T-helper 9 cell (primary cell): ENCODE data around the gene AHRR.

ENCODE experiments used
- DNase-seq: peaks from one replicate; pipeline ENCODE4 v3.0.0-alpha.2; 2020

Gene AHRR

DNA sequence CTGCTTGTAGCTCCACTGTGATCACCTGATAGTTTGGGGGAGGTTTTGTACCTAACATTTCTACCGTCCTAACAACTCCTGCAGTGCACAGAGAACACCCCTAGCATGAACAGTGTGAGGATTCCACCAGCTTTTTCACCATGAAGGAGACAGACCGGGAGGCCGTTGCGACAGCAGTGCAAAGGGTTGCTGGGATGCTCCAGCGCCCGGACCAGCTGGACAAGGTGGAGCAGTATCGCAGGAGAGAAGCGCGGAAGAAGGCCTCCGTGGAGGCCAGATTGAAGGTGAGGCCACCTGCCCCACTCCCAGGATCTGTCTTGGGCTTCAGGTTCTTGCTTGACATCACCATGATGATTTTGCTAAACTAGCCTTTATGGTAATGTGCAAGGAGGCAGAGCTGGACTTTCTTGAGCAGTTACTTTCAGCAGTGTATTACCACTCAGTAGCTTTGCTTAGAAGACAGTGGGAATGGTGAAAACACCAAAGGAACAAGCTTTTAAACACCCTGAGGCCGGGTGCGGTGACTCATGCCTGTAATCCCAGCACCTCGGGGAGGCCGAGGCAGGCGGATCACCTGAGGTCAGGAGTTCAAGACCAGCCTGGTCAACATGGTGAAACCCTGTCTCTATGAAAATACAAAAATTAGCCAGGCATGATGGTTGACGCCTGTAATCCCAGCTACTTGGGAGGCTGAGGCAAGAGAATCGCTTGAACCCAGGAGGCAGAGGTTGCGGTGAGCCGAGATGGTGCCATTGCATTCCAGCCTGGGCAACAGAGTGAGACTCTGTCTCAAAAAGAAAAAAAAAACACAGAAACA lies 124.8 kb downstream of the AHRR start:
- no peak for DNase-seq

DNA sequence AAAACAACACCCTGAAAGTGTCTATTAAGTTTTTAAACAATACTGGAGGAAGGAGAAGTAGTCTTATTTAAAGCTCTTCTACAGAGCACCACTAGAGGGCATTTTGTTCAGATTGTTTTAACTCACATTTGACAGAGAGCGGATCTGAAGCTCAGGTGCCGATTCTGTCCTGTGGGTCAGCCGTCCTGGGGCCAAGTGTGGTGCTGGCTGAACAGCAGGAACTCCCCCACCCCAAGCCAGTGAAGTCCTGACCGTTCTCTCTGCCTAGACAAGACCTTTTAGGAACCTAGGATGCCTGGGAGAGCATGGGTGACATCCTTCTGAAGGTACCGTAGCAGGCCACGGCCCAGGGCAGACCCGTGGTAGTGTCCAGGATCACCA lies 125.4 kb downstream of the AHRR start:
- no peak for DNase-seq

DNA sequence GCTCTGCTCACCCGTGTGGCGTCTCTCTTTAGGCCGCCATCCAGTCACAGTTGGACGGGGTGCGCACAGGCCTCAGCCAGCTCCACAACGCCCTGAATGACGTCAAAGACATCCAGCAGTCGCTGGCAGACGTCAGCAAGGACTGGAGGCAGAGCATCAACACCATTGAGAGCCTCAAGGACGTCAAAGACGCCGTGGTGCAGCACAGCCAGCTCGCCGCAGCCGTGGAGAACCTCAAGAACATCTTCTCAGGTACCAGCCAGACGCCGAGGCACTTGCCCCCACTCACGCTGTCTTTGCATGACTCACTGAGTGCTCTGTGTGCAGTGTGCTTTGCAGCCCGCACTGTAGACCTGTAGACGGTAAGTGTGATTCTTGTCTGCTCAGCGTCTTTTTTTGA lies 126.0 kb downstream of the AHRR start:
- DNase-seq, result no peak

DNA sequence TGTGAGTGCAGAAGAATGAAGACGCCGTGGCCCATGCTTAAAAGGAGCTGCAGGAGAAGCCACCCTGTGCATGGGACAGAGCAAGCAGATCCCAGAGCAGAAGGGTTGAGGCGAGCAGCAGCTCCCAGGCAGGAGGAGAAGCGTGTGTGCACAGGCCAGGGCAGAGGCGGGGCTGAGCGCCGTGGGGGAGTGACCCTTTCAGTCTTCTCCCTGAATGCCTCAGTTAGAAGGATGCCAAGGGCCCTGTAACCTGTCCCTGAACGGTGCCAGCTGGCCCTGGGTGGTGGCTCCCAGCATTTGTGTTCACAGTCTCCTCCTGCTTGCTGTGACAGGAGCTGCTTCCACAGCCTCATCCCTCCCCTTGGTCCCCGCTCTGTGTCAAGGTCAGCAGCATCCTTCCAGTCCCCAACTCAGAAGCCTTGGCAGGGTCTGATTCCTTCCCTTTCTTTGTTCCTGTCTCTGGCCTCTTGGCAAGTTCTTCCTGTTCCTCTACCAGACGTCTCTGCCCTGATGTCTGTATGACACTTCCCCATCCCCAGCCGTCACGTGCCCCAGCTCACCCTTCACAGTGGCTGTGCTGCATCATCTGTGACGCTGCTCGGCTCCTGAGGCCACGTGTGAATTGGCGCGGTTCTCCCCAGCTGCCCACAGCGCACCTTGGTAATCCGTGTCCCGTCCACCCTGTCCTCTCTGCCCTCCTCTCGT lies 126.7 kb downstream of the AHRR start:
- no peak for DNase-seq

DNA sequence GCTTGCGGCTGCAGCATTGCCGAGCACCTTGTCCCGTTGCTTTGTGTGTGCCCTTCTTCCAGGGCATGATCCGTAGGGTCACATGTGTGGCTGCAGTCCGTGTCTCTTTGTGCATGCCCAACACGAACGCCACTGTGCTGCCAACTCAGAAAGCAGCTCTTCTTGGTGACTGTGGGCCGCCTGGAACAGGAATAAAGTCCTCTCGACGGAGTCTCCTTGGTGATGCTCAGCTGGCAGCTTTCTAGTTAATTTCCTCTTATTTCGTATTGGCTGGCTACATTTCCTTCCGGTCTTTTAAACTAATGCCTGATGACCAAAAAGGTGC lies 127.2 kb downstream of the AHRR start:
- no peak for DNase-seq

DNA sequence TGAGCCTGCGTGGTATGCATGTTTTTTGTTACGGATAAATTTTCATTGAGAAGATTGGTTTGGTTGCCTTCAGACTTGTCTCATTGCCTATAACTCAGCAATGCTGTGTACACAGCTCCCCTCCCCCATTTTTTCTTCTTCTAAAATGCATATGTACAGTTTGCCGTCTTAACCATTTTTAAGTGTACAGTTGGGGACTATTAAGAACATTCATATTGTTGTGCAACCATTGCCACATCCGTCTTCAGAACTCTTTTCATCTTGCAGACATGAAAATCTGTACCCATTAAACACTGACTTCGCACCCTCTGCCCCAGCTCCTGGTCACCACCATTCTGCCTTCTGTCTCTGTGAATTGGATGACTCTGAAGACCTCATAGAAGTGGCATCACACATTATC lies 127.6 kb downstream of the AHRR start:
- DNase-seq, result no peak

DNA sequence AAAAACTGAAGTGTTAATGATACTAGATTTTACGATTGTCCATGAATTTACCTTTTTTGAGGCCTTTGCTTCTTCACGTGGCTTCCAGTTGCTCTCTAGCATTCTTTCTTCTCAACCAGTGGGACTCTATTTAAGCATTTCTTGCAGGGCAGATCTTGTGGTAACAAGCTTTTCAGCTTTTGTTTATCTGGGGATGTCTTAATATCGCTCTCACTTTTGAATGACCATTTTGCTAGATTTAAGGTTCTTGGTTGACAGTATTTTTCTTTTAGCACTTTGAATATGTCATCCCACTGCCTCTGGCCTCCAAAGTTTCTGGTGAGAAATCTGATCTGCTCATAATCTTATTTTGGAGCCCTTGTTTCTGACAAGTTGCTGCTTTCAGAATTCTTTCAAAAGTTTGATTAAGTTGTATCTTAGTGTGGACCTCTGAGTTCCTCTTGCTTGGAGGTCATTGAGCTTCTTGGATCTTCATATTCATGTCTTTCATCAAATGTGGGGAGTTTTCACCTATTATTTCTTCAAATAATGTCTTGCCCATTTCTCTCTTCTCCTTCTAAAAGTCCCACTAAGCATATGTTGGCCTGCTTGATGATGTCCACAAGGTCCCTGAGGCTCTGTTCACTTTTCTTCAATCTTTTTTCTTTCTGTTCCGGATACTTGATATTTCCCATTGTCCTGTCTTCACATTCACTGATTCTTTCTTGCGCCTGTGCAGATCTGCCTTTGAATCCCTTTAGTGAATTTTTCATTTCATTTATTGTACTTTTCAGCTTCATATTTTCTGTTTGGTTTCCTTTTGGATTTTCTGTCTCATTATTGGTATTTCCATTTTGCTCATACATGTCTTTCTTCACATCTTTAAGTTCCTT lies 130.3 kb downstream of the AHRR start:
- no peak for DNase-seq

DNA sequence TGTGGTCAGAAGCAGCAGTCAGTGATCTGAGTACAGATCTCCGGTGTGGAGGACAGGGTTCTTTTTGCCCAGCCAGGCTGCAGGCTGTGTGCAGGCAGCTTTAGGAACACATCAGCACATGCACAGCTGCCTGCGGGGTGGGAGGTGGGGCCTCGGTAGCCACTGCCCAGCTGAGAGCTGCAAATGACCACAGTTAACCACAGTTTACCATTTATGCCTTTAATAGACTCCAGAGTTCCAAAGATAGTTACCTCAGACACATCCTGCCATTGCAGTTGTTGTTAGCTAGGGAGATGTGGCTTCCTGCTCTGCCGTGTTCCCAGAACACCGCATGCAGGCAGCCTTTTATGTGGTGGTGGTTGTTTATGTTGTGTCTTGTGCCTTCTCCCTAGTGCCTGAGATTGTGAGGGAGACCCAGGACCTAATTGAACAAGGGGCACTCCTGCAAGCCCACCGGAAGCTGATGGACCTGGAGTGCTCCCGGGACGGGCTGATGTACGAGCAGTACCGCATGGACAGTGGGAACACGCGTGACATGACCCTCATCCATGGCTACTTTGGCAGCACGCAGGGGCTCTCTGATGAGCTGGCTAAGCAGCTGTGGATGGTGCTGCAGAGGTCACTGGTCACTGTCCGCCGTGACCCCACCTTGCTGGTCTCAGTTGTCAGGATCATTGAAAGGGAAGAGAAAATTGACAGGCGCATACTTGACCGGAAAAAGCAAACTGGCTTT lies 131.6 kb downstream of the AHRR start:
- DNase-seq, result no peak

DNA sequence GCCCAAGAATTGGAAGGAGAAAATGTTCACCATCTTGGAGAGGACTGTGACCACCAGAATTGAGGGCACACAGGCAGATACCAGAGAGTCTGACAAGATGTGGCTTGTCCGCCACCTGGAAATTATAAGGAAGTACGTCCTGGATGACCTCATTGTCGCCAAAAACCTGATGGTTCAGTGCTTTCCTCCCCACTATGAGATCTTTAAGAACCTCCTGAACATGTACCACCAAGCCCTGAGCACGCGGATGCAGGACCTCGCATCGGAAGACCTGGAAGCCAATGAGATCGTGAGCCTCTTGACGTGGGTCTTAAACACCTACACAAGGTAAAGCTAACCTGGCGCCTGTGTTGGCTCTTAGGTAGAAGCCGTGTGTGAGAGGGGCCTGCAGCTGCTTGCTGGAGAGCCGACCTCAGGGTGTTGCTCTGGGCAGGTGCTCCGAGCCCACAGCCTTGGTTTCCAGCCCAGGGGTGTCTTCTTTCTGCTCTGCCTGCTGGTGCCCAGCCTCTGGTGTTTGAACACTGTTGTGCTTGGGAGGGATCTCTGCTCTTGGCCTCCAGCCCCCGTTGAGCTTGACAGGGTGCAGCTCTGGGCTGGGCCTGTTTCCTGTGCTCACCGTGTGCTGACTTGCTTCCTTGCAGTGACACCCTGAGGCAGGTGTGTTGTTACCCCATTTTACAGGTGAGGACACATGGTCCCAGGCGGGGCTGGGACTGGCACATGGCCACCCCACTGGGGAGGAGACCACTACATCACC lies 132.4 kb downstream of the AHRR start:
- DNase-seq, result no peak

DNA sequence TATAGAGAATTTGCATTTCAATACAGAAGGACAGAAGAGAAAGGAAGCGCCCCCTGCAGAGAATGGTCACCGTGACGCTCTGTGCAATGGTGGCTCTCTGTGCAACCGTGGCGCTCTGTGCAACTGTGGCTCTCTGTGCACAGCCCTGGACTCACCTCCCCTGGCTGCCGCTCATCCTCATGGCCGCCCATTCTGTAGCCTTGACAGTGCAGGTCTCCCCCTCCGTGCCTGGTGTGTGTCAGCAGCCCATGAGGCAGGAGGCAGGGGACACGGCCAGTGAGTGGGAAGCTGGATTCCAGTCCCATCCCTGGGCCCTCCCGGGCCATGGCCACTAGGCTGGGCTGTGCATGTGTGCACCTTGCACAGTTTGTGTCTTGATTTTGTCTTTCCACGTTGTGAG lies 133.4 kb downstream of the AHRR start:
- no peak for DNase-seq

DNA sequence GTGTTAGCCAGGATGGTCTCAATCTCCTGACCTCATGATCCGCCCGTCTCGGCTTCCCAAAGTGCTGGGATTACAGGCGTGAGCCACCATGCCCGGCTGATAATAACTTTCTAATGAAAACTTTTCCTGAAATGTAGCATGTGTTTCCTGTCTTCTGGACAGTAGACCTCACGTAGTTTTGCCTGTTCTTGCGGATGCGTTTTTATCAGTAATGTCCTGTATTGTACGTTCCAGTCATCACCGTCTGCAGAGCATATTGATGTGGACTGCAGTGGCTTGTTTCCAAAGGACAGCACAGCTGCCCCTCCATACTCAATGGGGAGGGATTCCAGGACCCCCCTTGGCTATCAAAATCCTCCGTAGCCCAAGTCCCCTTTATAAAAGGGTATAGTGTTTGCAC lies 134.3 kb downstream of the AHRR start:
- no peak for DNase-seq

DNA sequence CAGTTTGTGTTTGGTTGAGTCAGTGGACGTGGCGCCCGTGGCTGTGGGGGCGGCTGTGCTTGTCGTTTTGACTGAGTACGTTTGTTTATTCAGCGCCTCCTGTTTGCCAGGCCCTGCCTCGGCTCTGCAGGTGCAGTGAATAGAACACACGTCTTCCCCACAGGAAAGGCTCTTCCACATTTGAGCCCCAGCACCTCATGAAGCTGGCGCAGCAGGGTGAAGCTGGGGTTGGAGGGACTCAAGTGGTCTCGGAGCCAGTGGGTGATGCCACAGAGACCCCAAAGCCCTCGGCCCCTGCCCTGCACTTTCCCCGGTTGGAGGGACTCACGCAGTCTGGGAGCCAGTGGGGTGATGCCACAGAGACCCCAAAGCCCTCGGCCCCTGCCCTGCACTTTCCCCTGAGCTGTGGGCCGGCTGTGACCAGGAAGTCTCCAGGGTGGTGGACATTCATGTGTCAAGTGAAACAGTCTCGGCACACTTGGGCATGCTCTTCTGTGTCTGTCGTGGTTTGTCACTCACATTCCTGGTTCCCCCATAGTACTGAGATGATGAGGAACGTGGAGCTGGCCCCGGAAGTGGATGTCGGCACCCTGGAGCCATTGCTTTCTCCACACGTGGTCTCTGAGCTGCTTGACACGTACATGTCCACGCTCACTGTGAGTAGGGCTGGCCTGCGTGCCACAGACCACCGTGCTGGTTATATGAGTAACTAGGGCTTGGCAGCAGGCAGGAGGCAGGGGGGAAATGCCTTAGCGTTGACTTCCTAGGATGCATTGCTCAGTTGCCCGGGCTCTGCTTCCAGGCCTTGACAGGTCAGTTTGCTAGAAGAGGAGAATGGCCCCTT lies 135.1 kb downstream of the AHRR start:
- no peak for DNase-seq

DNA sequence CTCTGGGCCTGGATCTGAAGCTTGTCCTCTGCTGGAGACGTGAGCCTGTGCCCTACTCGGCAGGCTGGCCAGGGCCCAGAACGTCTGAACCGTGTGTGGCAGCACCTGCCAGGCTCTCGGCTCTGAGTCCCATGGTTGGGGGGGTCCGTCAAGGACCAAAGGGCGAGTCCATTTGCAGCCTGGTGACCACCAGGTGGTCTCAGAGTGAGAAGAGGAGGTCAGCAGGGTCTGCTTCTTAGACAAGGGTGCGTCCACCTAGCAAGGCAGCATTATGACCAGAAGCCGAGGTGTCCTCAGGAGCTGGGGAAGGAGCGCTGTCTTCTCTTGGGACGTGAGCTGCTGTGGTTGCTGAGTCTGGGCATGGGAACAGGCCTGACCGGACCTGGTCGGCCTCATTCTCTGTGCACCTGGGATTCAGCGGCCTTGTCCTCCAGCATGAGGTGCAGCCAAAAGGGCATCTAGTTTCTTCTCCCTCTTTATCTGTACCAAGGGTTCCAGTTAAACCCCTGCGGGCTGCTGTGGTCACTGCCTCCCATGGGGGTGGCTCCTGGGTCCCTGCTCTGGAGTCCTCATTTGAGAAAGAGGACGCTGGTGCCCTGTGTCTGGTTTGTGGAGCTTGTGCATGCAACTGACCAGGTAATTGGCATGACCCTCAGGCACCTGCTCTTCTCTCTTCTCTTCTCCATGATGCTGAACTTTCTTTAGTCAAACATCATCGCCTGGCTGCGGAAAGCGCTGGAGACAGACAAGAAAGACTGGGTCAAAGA lies 135.9 kb downstream of the AHRR start:
- no peak for DNase-seq

DNA sequence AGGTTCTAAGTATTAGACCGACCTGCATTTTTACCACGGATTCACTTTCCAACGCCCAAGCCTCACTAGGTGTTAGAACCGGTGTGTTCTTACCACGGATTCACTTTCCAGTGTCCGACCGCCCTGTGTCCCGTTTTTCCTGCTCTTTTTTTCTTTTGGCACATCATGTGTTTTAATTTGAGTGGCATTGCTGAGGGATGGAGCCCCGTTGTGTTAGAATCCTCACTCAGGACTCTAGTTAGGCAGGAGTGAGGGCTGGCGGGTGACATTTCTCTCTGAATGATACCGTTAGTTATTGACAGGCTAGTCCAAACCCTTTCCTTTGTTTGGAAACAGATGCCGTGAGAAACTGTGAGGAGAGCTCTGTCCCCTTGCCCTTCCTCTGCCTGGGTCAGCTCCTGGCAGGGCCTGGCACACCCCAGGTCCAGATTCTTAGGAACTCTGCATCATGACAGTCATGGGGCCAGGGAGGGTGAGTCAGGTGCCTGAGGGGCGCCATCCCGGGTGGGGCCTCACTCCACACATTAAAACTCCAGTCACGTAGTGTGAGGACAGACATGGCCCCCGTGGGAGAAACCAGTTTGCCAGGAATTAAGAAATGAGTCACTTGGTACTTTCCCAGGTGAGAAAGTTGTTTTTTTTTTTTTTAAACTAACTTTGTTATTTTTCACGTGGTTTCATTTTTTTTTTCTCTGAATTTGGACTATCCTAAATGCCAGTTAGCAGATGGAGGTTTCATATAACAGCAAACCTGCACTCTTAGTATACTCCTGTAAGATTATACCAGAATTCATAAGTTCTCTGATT lies 137.2 kb downstream of the AHRR start:
- DNase-seq, result no peak

DNA sequence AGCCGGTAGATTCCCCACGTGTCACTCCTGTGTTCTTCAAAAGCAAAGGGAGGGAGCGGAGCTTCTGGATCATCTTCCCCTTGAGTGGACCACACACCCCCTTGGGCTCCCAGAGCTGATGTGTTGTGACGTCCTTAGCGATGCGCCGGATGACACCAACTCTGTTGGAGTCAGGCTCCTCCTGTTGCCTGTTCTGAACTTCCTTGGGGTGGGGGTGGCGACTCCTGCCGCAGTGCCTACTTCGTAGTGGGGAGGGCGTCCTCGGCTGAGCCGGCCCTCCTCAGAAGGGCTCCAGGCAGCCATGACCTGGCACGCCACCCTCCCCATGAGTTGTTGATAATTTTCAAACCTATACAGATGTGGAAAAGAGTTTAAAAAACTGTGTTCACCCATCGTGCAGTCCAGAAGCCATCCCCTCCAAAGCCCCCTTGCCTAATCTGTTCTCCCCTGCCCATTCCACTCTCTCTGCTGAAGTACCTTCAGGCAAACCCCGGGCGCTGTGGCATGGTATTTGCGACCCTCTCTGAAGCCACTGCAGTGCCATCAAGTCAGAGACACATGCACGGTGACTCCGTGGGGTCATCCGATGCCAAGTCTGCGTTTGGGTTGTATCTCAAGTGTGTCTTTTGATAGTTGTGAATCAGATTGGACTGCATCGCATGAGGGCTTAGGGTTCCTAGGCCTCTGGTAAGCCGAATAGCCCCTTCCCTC lies 138.2 kb downstream of the AHRR start:
- DNase-seq, result no peak

DNA sequence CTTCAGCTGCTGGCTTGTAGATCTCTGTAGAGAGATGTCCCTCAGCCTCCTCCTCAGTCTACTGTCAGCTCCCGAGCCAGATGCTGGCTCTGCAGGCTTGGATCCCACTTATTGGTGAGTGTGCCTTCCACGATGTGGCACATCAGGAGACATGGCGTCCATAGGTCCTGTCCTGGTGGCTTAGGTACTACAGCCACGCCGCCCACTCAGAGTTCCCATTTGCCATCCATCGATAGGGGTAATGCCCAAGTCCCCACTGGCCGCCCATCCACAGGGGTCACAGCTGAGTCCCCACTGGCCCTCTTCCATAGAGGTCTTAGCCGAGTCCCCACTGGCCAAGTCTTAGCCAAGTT lies 138.7 kb downstream of the AHRR start:
- no peak for DNase-seq

DNA sequence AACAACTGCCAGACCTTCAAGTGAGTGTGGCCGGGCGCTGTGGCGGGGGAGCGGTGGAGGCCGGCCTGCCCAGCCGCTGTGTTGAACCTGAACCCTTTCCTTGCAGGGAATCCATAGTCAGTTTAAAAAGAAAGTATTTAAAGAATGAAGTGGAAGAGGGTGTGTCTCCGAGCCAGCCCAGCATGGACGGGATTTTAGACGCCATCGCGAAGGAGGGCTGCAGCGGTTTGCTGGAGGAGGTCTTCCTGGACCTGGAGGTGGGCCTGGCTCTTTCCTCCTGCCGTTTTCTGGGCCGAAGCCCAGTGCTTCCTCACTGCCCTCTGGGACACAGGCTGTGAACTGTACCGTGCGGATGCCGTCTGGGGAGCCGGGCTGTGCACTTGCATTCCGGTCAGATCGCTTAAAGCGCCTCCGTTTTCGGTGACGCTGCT lies 140.6 kb downstream of the AHRR start:
- no peak for DNase-seq

DNA sequence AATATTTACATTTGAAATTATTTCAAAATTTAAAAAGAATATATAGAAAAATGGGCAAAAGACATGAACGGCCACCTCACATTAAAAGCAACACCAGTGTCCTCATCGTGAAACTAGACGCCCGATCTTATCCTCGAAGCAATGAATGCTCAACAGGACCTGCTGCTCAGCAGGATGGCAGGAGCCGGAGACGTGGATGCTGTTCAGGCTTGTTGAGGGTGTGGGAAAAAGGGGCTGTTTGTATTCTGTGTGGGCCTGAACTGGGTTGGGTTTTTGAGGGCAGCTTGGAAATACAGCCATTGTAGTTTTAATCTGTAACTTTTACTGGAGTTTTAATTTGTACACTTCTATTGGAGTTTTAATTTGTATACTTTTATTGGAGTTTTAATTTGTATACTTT lies 141.8 kb downstream of the AHRR start:
- DNase-seq, result no peak

DNA sequence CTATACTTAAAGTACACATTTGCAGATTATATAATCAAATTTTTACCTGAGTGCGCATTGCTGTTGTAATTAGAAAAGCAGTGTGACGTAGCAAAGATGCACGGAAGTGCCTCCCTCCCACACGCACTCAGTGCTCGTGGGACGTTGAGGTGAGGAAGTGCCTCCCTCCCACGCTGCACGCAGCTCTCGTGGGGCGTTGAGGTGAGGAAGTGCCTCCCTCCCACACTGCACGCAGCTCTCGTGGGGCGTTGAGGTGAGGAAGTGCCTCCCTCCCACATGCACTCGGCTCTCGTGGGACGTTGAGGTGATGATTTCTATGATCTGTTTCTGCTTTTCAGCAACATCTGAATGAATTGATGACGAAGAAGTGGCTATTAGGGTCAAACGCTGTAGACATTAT lies 142.4 kb downstream of the AHRR start:
- peak; percentile 52 for DNase-seq
